ENCODE results near the gene TRAF7. TPM values are rescaled to one million over a fixed set of nuclear protein-coding genes. Genes with fewer than 3 reads are reported as not detected.

The TRAF7 gene
- total RNA-seq, 1 experiment from 2014 or later, result 160 TPM

DNA sequence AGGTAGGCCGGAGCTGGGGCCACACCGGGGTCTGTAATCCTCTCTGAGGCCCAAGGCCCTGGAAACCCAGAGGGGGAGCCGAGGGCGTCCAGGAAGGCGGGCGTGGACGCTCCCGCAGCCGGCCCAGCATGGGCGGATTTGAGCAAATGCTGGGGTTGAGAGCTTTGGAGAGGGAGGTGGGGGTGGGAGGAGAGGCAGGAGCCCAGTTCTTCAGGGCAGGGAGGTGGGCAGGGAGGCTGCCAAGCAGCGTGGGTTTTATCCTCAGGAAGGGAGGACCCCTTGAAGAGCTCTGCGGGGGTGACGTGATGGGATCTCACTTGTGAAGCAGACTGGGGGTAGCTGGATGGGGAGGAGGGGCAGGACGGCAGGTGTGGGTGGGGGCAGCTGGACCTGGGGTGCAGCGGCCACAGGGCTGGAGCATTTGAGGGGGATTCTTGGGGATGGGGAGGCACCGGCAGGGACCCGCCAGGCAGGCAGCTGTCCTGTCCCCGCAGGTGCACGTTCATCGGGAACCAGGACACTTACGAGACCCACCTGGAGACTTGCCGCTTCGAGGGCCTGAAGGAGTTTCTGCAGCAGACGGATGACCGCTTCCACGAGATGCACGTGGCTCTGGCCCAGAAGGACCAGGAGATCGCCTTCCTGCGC is 17.2 kb downstream of the TRAF7 start:
- no peak overlapping the region for H2AFZ ChIP-seq (ENCODE audit: low read depth, low read length, poor library complexity, severe bottlenecking)
- ChIA-PET RAD21 (ENCODE audit: low non-redundant PET in 1 of 2, low total read pairs in 2 of 2, uncharacterized antibody in 2 of 2, unreplicated experiment in 2 of 2) (no interaction called here), CTCF (no interaction called here), POLR2A (interaction anchor here (0.7 to 1.4 kb wide), 2 partner anchors 17 to 86 kb away, joined by 4 to 10 read pairs; partner anchors contain the start of gene TRAF7)
- ATAC-seq (no peak), DNase-seq (ENCODE audit: low read depth, low spot score) (no peak)
- BruUV-seq (replicated peaks), result no TSS peak
- H3K9ac ChIP-seq (ENCODE audit: low read length), result no peak overlapping the region
- TF ChIP-seq CBX3 (IDR thresholded peaks at IDR 0.05; ENCODE audit: low read depth) (no peak), EZH2 (IDR thresholded peaks at IDR 0.05) (no peak), POLR2AphosphoS5 (IDR thresholded peaks at IDR 0.05; ENCODE audit: low read depth, low read length) (no peak), TCF7L2 (IDR thresholded peaks at IDR 0.05; ENCODE audit: borderline replicate concordance, extremely low read depth, insufficient read depth, insufficient read length) (no peak), FOSL1 (IDR thresholded peaks at IDR 0.05; ENCODE audit: low read depth) (no peak), ZFX (IDR thresholded peaks at IDR 0.05) (no peak), POLR2A (IDR thresholded peaks at IDR 0.05; ENCODE audit: borderline replicate concordance, extremely low read depth, insufficient read depth, insufficient read length) (no peak), SRF (IDR thresholded peaks at IDR 0.05; ENCODE audit: low read depth) (no peak)
- TF ChIP-seq, protein P1, sequence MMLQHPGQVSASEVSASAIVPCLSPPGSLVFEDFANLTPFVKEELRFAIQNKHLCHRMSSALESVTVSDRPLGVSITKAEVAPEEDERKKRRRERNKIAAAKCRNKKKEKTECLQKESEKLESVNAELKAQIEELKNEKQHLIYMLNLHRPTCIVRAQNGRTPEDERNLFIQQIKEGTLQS (IDR thresholded peaks at IDR 0.05), result no peak
- no peaks in the 10 kb centered on the region for H3K9me2 ChIP-seq (ENCODE audit: insufficient read depth)
- H3K4me1 ChIP-seq (ENCODE audit: control insufficient read depth in 1 of 2, insufficient read depth in 2 of 2, low read length in 2 of 2), result no peaks in the 10 kb centered on the region
- H3K79me2 ChIP-seq (ENCODE audit: insufficient read depth, low read length), result peaks cover 3% of the 10 kb centered on the region; the same call in 1 of the 2 replicates
- no peak overlapping the region for H3K27ac ChIP-seq (ENCODE audit: low read depth, low read length)
- intact Hi-C loops (cut with micrococcal nuclease), result no loop called here
- no peaks in the 10 kb centered on the region for H3K9me3 ChIP-seq (ENCODE audit: control insufficient read depth in 1 of 2, insufficient read depth in 1 of 2, low read depth in 1 of 2, low read length in 2 of 2)
- no peak overlapping the region for H3K4me2 ChIP-seq (ENCODE audit: low read length)
- H3K27me3 ChIP-seq (ENCODE audit: insufficient read depth, low read length), result no peaks in the 10 kb centered on the region
- H3K4me3 ChIP-seq (replicated peaks in 1 of 2; ENCODE audit: low read depth in 1 of 2, low read length in 2 of 2), result no peak overlapping the region
- no peaks in the 10 kb centered on the region for H4K20me1 ChIP-seq (ENCODE audit: insufficient read depth)
- H3K36me3 ChIP-seq (ENCODE audit: control insufficient read depth in 1 of 2, insufficient read depth in 2 of 2, low read length in 2 of 2), result peaks cover 8 to 40% of the 10 kb centered on the region in 2 experiments; a peak in 2 of 4 replicates

DNA sequence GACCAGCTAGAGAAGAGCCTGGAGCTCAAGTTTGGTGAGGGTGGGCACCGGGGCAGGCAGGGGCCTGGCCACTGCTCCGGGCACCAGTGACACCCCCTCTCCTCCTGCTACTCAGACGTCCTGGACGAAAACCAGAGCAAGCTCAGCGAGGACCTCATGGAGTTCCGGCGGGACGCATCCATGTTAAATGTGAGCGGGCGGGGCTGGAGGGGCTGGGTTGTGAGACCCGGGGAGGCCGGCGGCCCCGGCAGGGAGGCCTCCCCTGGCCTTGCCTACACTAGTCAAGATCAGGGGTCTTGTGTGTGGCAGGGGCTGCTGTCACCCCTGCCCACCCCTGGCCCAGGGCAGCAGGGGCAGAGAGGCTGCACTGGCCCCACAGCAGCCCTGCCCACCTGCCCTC is 17.8 kb downstream of the TRAF7 start:
- Histone ChIP-seq H3K9me3 (ENCODE audit: control insufficient read depth in 1 of 2, insufficient read depth in 1 of 2, low read depth in 1 of 2, low read length in 2 of 2) (no peaks in the 10 kb centered on the region), H3K4me3 (replicated peaks in 1 of 2; ENCODE audit: low read depth in 1 of 2, low read length in 2 of 2) (no peak overlapping the region), H2AFZ (ENCODE audit: low read depth, low read length, poor library complexity, severe bottlenecking) (no peak overlapping the region), H3K9ac (ENCODE audit: low read length) (no peak overlapping the region), H3K36me3 (ENCODE audit: control insufficient read depth in 1 of 2, insufficient read depth in 2 of 2, low read length in 2 of 2) (peaks cover 8 to 37% of the 10 kb centered on the region in 2 experiments; a peak in 2 of 4 replicates), H3K27ac (ENCODE audit: low read depth, low read length) (no peak overlapping the region), H3K79me2 (ENCODE audit: insufficient read depth, low read length) (no peaks in the 10 kb centered on the region), H3K27me3 (ENCODE audit: insufficient read depth, low read length) (no peaks in the 10 kb centered on the region), H4K20me1 (ENCODE audit: insufficient read depth) (no peaks in the 10 kb centered on the region), H3K4me1 (ENCODE audit: control insufficient read depth in 1 of 2, insufficient read depth in 2 of 2, low read length in 2 of 2) (peaks cover 0 to 4% of the 10 kb centered on the region in 2 experiments; a peak in 1 of 4 replicates), H3K4me2 (ENCODE audit: low read length) (no peak overlapping the region), H3K9me2 (ENCODE audit: insufficient read depth) (no peaks in the 10 kb centered on the region)
- BruUV-seq (replicated peaks), result no TSS peak
- intact Hi-C loops (cut with micrococcal nuclease), result no loop called here
- no peak for ATAC-seq
- TF ChIP-seq, protein P2, sequence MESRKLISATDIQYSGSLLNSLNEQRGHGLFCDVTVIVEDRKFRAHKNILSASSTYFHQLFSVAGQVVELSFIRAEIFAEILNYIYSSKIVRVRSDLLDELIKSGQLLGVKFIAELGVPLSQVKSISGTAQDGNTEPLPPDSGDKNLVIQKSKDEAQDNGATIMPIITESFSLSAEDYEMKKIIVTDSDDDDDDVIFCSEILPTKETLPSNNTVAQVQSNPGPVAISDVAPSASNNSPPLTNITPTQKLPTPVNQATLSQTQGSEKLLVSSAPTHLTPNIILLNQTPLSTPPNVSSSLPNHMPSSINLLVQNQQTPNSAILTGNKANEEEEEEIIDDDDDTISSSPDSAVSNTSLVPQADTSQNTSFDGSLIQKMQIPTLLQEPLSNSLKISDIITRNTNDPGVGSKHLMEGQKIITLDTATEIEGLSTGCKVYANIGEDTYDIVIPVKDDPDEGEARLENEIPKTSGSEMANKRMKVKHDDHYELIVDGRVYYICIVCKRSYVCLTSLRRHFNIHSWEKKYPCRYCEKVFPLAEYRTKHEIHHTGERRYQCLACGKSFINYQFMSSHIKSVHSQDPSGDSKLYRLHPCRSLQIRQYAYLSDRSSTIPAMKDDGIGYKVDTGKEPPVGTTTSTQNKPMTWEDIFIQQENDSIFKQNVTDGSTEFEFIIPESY (IDR thresholded peaks at IDR 0.05; ENCODE audit: extremely low read depth, insufficient replicate concordance, low read length), result no peak
- CTCF ChIA-PET, result no interaction called here
- RAD21 ChIA-PET (ENCODE audit: low non-redundant PET in 1 of 2, low total read pairs in 2 of 2, uncharacterized antibody in 2 of 2, unreplicated experiment in 2 of 2), result no interaction called here
- POLR2A ChIA-PET, result interaction anchor here (1.4 kb wide), 1 partner anchor 18 kb away, joined by 10 read pairs; the partner anchor contains the start of gene TRAF7
- no peak for DNase-seq (ENCODE audit: low read depth, low spot score)
